ENCODE data around the gene MARCHF6.
"Not testable (repeated sequence)": the region's sequence is repeated elsewhere in the genome, so short reads cannot be mapped to it uniquely, and the experiment has no call there.

Gene MARCHF6

GRCh38 chr5:10387690-10388089, 34.2 kb downstream of the MARCHF6 start:
- DNase-seq, result no peak

GRCh38 chr5:10391130-10391529, 37.6 kb downstream of the MARCHF6 start:
- no peak for DNase-seq

GRCh38 chr5:10392567-10393328, 39.3 kb downstream of the MARCHF6 start:
- DNase-seq, result not testable (repeated sequence)

GRCh38 chr5:10393491-10393890, 40.0 kb downstream of the MARCHF6 start:
- no peak for DNase-seq

- DNase-seq, result no peak
These were observed 43.1 kb downstream of the MARCHF6 start for GRCh38 chr5:10396552-10396951.

- no peak for DNase-seq
These were observed 46.3 kb downstream of the MARCHF6 start for GRCh38 chr5:10399839-10400238.

- no peak for DNase-seq
These were observed 46.9 kb downstream of the MARCHF6 start for GRCh38 chr5:10400411-10400810.

- DNase-seq, result no peak
These were observed 47.3 kb downstream of the MARCHF6 start for GRCh38 chr5:10400831-10401230.

GRCh38 chr5:10401498-10401897, 48.0 kb downstream of the MARCHF6 start:
- DNase-seq, result no peak

All from activated gamma-delta T cell (primary cell).